Fibroblast of lung (primary cell): ENCODE data around the gene PTMA.

ENCODE experiments used
- EZH2 ChIP-seq: IDR thresholded peaks from 2 replicates; pipeline ENCODE4 v1.5.1; 2012; ENCODE audit warnings: low read length, control low read depth, mild to moderate bottlenecking; ENCODE audit errors: missing control alignments
- TF ChIP-seq, protein P1 (sequence below), 2 donors: IDR thresholded peaks in 1 of 2; conservative IDR thresholded peaks in 1 of 2; 1 replicate in 1 of 2; 2 replicates in 1 of 2; pipeline ENCODE4 v1.5.1; 2011 to 2012; ENCODE audit warnings: low read length in 2 of 2, control low read depth in 1 of 2, inconsistent platforms in 1 of 2, low read depth in 1 of 2, mild to moderate bottlenecking in 1 of 2

DNA sequence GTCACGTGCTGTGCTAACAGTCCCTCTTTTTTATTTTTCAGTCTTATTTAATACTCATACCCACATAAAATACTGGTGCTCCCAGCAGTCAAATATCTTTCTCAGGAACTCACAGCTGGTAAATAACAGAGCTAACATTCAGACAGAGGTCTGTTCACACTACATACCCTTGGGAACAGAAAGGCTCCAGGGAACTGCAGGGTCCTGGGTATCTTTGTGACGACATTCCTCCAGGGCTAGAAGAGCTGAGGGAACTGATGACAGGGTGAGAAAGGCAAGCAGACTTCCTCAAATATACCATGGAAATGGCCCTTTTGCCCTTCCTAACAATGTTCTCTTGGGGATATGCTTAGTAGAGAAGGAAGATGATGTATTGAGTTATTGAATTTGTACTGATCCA lies 53.4 kb downstream of the PTMA start:
- TF ChIP-seq, protein P1, sequence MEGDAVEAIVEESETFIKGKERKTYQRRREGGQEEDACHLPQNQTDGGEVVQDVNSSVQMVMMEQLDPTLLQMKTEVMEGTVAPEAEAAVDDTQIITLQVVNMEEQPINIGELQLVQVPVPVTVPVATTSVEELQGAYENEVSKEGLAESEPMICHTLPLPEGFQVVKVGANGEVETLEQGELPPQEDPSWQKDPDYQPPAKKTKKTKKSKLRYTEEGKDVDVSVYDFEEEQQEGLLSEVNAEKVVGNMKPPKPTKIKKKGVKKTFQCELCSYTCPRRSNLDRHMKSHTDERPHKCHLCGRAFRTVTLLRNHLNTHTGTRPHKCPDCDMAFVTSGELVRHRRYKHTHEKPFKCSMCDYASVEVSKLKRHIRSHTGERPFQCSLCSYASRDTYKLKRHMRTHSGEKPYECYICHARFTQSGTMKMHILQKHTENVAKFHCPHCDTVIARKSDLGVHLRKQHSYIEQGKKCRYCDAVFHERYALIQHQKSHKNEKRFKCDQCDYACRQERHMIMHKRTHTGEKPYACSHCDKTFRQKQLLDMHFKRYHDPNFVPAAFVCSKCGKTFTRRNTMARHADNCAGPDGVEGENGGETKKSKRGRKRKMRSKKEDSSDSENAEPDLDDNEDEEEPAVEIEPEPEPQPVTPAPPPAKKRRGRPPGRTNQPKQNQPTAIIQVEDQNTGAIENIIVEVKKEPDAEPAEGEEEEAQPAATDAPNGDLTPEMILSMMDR (conservative IDR thresholded peaks at IDR 0.05 in 1 of 2, IDR thresholded peaks at IDR 0.05 in 1 of 2; ENCODE audit: low read depth in 1 of 2, low read length in 2 of 2) = no peak
- TF ChIP-seq EZH2 = no peak
